A549 (cell line): ENCODE data around the gene MAPK9. TPM values are rescaled to one million over a fixed set of nuclear protein-coding genes. Genes with fewer than 3 reads are reported as not detected.

ENCODE experiments used
- ATAC-seq, 2 experiments: fragments of 200-7000 bp in 1 of 2; fragments of >200 bp in 1 of 2; cut with Nextera tagmentation in 1 of 2; cut with Tn5 transposase in 1 of 2; 3 replicates each; pipeline versions ENCODE4 v1.8.0 to v1.9.1; 2018 to 2020; ENCODE audit warnings: mild to moderate bottlenecking in 1 of 2, moderate library complexity in 1 of 2
- CTCF ChIA-PET: fragments of 300-600 bp; sonication (Branson Sonifier 250); formaldehyde crosslinking; extraction: SDS; loops from one replicate; lab custom pipeline; 2021; ENCODE audit warnings: antibody characterized with exemption, inconsistent platforms; lab: Yijun Ruan, JAX
- POLR2A ChIA-PET: fragments of 350-600 bp; formaldehyde crosslinking; extraction: SDS; loops from one replicate; lab custom pipeline; 2021; ENCODE audit warnings: antibody characterized with exemption, inconsistent platforms; lab: Yijun Ruan, JAX
- DNase-seq, 2 experiments: peaks; one replicate each; pipeline versions ENCODE4 v3.0.0 to v3.0.0-alpha.2; 2011 to 2016; ENCODE audit warnings: low read depth in 1 of 2, low spot score in 1 of 2
- FAIRE-seq: peaks from 2 replicates; lab custom pipeline; 2011; peaks lifted over from hg19 to GRCh38; lab: Jason Lieb, UNC
- H3K27ac ChIP-seq, 2 experiments: fragments of >200 bp; sonication (Bioruptor Twin); formaldehyde crosslinking; 3 replicates each; pipeline ENCODE4 v1.5.1; 2016 to 2017
- H3K4me1 ChIP-seq: fragments of >200 bp; sonication (Bioruptor Twin); formaldehyde crosslinking; 3 replicates; pipeline ENCODE4 v1.6.1; 2016
- H3K4me2 ChIP-seq: fragments of >200 bp; sonication (Bioruptor Twin); formaldehyde crosslinking; 3 replicates; pipeline ENCODE4 v1.6.1; 2016
- H3K4me3 ChIP-seq: fragments of >200 bp; sonication (Bioruptor Twin); formaldehyde crosslinking; 3 replicates; pipeline ENCODE4 v1.5.1; 2016
- H3K9me3 ChIP-seq: fragments of >200 bp; sonication (Bioruptor Twin); formaldehyde crosslinking; 3 replicates; pipeline ENCODE4 v1.6.1; 2016
- CBX2 ChIP-seq: fragments of 200-600 bp; sonication (generic); IDR thresholded peaks from 2 replicates; pipeline ENCODE4 v1.6.1; 2016; ENCODE audit warnings: low read depth, mild to moderate bottlenecking, borderline replicate concordance
- CBX8 ChIP-seq: fragments of 200-600 bp; sonication (generic); IDR thresholded peaks from 2 replicates; pipeline ENCODE4 v1.6.1; 2016
- CEBPB ChIP-seq, 2 experiments: fragments of >200 bp in 1 of 2; sonication (Bioruptor Twin) in 1 of 2; formaldehyde crosslinking in 1 of 2; IDR thresholded peaks; 2 replicates each; pipeline ENCODE4 v1.6.1; 2012 to 2016
- EHMT2 ChIP-seq: fragments of 200-600 bp; sonication (generic); IDR thresholded peaks from 2 replicates; pipeline ENCODE4 v1.6.1; 2016; ENCODE audit warnings: antibody characterized with exemption, low read depth, mild to moderate bottlenecking, moderate library complexity
- EP300 ChIP-seq, 2 experiments: fragments of >200 bp; sonication (Bioruptor Twin); formaldehyde crosslinking; IDR thresholded peaks; 2 replicates in 1 of 2; 3 replicates in 1 of 2; pipeline ENCODE4 v1.6.1; 2016 to 2017
- FOSL2 ChIP-seq, 2 experiments: fragments of 450-650 bp in 1 of 2; fragments of >200 bp in 1 of 2; sonication (Bioruptor Twin) in 1 of 2; formaldehyde crosslinking; IDR thresholded peaks; 2 replicates each; pipeline versions ENCODE4 v1.5.0 to v1.6.1; 2016 to 2020; ENCODE audit warnings: mild to moderate bottlenecking in 1 of 2, moderate library complexity in 1 of 2
- FOXS1 ChIP-seq: fragments of 250-450 bp; sonication (Bioruptor Pico); IDR thresholded peaks from 2 replicates; pipeline ENCODE4 v1.5.0; 2020; ENCODE audit warnings: mild to moderate bottlenecking, moderate library complexity
- GATA3 ChIP-seq: IDR thresholded peaks from 2 replicates; pipeline ENCODE4 v1.6.1; 2012; ENCODE audit warnings: borderline replicate concordance
- HOXB13 ChIP-seq: fragments of 250-450 bp; sonication (Bioruptor Pico); IDR thresholded peaks from 2 replicates; pipeline ENCODE4 v1.5.0; 2020; ENCODE audit warnings: low read depth, mild to moderate bottlenecking, moderate library complexity
- JUN ChIP-seq, 2 experiments: fragments of >200 bp; sonication (Bioruptor Twin); formaldehyde crosslinking; IDR thresholded peaks; 2 replicates in 1 of 2; 3 replicates in 1 of 2; pipeline ENCODE4 v1.6.1; 2016 to 2017
- JUNB ChIP-seq: fragments of >200 bp; sonication (Bioruptor Twin); formaldehyde crosslinking; IDR thresholded peaks from 2 replicates; pipeline ENCODE4 v1.6.1; 2016
- KDM1A ChIP-seq: fragments of 200-600 bp; sonication (generic); IDR thresholded peaks from 2 replicates; pipeline ENCODE4 v1.6.1; 2016; ENCODE audit warnings: low read depth, mild to moderate bottlenecking
- MAFK ChIP-seq: fragments of 450-650 bp; IDR thresholded peaks from 2 replicates; pipeline ENCODE4 v1.6.1; 2014; ENCODE audit not compliant: partially characterized antibody
- MAZ ChIP-seq: fragments of 150-350 bp; IDR thresholded peaks from 2 replicates; pipeline ENCODE4 v1.6.1; 2014; ENCODE audit warnings: antibody characterized with exemption, low read depth, low read length, borderline replicate concordance
- MYC ChIP-seq: IDR thresholded peaks from 2 replicates; pipeline ENCODE4 v1.6.1; 2012; ENCODE audit warnings: mild to moderate bottlenecking, inconsistent platforms, low read length, improper control_type of control experiment, borderline replicate concordance
- POLR2A ChIP-seq: IDR thresholded peaks from 2 replicates; pipeline ENCODE4 v1.6.1; 2012; ENCODE audit warnings: mild to moderate bottlenecking, low read length
- POLR2AphosphoS2 ChIP-seq: conservative IDR thresholded peaks from 2 replicates; pipeline ENCODE4 v1.6.1; 2012; ENCODE audit warnings: low read length, improper control_type of control experiment, inconsistent platforms
- RARB ChIP-seq: fragments of 250-450 bp; sonication (Bioruptor Pico); IDR thresholded peaks from 2 replicates; pipeline ENCODE4 v1.8.0; 2021; ENCODE audit warnings: mild to moderate bottlenecking, moderate library complexity
- REST ChIP-seq: fragments of 200-600 bp; sonication (generic); IDR thresholded peaks from 2 replicates; pipeline ENCODE4 v1.6.1; 2016; ENCODE audit warnings: antibody characterized with exemption, mild to moderate bottlenecking, moderate library complexity
- RFX5 ChIP-seq: fragments of 450-650 bp; IDR thresholded peaks from 2 replicates; pipeline ENCODE4 v1.7.1; 2014; ENCODE audit warnings: antibody characterized with exemption, mild to moderate bottlenecking, moderate library complexity
- SMC3 ChIP-seq: fragments of >200 bp; sonication (Bioruptor Twin); formaldehyde crosslinking; IDR thresholded peaks from 3 replicates; pipeline ENCODE4 v1.6.1; 2018; ENCODE audit warnings: inconsistent platforms
- SREBF2 ChIP-seq: fragments of 450-650 bp; IDR thresholded peaks from 2 replicates; pipeline ENCODE4 v1.6.1; 2014; ENCODE audit warnings: mild to moderate bottlenecking, moderate library complexity
- TFCP2L1 ChIP-seq: fragments of 250-450 bp; sonication (Bioruptor Pico); IDR thresholded peaks from 2 replicates; pipeline ENCODE4 v1.5.0; 2021; ENCODE audit warnings: mild to moderate bottlenecking
- ZSCAN20 ChIP-seq: fragments of 250-450 bp; sonication (Bioruptor Pico); IDR thresholded peaks from 2 replicates; pipeline ENCODE4 v1.8.0; 2022; ENCODE audit warnings: mild to moderate bottlenecking, moderate library complexity
- WGBS: methylation state at CpG from one replicate; pipeline ENCODE4 v1.1.6; 2017; ENCODE audit errors: missing lambda C conversion rate; 5-methylcytosine and 5-hydroxymethylcytosine counted together
- polyA plus RNA-seq, 4 experiments: library from polyadenylated mRNA; depleted of rRNA in 3 of 4; stranded (reverse); fragments of >200 nt; fragmentation: RNase III in 1 of 4; extraction: RNeasy Plus Mini Kit Qiagen cat#74134 plus additional on column Dnase treatment in 1 of 4; gene quantifications; 2 replicates in 3 of 4; 3 replicates in 1 of 4; pipeline ENCODE4 v1.2.3, GENCODE V29; 2011 to 2017
- TF ChIP-seq, protein P1 (sequence below): IDR thresholded peaks from 2 replicates; pipeline ENCODE4 v1.6.1; 2012
- TF ChIP-seq, protein P2 (sequence below): fragments of 150-350 bp; IDR thresholded peaks from 2 replicates; pipeline ENCODE4 v1.6.1; 2014; ENCODE audit warnings: low read depth, mild to moderate bottlenecking, low read length
- TF ChIP-seq, protein P3 (sequence below): fragments of >200 bp; sonication (Bioruptor Twin); formaldehyde crosslinking; IDR thresholded peaks from 3 replicates; pipeline ENCODE4 v1.5.1; 2016

Gene MAPK9
- polyA plus RNA-seq, 2 of the 4 experiments (the other 2 are of a cell fraction), result 36.6 to 66.9 TPM

DNA sequence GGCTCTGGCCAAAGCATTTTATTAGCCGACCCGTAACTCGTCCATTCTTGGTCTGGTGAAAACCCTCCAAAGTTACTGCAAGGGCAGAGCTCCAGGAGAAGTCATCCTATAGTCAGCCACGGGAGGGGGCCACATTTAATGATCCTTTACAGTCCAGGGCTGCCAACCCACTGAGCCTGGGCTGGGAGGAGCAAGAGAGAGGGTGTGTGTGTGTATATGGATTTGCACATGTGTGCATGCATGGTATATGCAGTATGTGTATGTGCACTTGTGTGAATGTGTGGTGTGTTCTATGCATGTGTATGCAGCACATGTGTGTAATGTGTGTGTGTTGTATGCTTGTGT is 78.7 kb downstream of the MAPK9 start:
- Histone ChIP-seq H3K4me3 (no peak overlapping the region), H3K4me2 (no peak overlapping the region), H3K4me1 (0 out of 3 replicates have a peak, but pooled peaks cover 3% of the 10 kb centered on the region), H3K27ac (no peak overlapping the region), H3K9me3 (peaks cover 15% of the 10 kb centered on the region; the same call in 2 of the 3 replicates)
- WGBS, result 19% methylated on average over 4 of the region's 4 CpGs
- FAIRE-seq (no peak), DNase-seq (no peak), ATAC-seq (no peak)
- ChIA-PET CTCF (no interaction called here), POLR2A (no interaction called here)
- TF ChIP-seq KDM1A, result no peak
- TF ChIP-seq, protein P1, sequence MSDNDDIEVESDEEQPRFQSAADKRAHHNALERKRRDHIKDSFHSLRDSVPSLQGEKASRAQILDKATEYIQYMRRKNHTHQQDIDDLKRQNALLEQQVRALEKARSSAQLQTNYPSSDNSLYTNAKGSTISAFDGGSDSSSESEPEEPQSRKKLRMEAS, result no peak
- no peak for TF ChIP-seq JUNB
- TF ChIP-seq, protein P2, sequence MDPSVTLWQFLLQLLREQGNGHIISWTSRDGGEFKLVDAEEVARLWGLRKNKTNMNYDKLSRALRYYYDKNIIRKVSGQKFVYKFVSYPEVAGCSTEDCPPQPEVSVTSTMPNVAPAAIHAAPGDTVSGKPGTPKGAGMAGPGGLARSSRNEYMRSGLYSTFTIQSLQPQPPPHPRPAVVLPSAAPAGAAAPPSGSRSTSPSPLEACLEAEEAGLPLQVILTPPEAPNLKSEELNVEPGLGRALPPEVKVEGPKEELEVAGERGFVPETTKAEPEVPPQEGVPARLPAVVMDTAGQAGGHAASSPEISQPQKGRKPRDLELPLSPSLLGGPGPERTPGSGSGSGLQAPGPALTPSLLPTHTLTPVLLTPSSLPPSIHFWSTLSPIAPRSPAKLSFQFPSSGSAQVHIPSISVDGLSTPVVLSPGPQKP, result no peak
- no peak for TF ChIP-seq MYC
- TF ChIP-seq FOXS1, result no peak
- TF ChIP-seq EHMT2, result no peak
- no peak for TF ChIP-seq CBX8
- no peak for TF ChIP-seq JUN (IDR thresholded peaks at IDR 0.05)
- TF ChIP-seq, protein P3, sequence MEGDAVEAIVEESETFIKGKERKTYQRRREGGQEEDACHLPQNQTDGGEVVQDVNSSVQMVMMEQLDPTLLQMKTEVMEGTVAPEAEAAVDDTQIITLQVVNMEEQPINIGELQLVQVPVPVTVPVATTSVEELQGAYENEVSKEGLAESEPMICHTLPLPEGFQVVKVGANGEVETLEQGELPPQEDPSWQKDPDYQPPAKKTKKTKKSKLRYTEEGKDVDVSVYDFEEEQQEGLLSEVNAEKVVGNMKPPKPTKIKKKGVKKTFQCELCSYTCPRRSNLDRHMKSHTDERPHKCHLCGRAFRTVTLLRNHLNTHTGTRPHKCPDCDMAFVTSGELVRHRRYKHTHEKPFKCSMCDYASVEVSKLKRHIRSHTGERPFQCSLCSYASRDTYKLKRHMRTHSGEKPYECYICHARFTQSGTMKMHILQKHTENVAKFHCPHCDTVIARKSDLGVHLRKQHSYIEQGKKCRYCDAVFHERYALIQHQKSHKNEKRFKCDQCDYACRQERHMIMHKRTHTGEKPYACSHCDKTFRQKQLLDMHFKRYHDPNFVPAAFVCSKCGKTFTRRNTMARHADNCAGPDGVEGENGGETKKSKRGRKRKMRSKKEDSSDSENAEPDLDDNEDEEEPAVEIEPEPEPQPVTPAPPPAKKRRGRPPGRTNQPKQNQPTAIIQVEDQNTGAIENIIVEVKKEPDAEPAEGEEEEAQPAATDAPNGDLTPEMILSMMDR, result no peak
- TF ChIP-seq POLR2A, result no peak
- no peak for TF ChIP-seq SMC3
- TF ChIP-seq CEBPB (IDR thresholded peaks at IDR 0.05), result no peak
- TF ChIP-seq MAFK, result no peak
- TF ChIP-seq POLR2AphosphoS2, result no peak
- TF ChIP-seq GATA3, result no peak
- TF ChIP-seq RARB, result no peak
- TF ChIP-seq CBX2, result no peak

GRCh38 chr5:180212363-180213255 is 79.3 kb downstream of the MAPK9 start:
- 33% methylated on average over 13 of the region's 19 CpGs for WGBS
- ATAC-seq, result no peak
- peaks cover 9% of the 10 kb centered on the region; the same call in 1 of the 3 replicates for H3K9me3 ChIP-seq
- H3K27ac ChIP-seq, result no peak overlapping the region
- H3K4me3 ChIP-seq, result no peak overlapping the region
- ChIA-PET POLR2A (no interaction called here), CTCF (no interaction called here)
- DNase-seq, result no peak
- H3K4me2 ChIP-seq, result no peak overlapping the region
- 0 out of 3 replicates have a peak, but pooled peaks cover 3% of the 10 kb centered on the region for H3K4me1 ChIP-seq
- no peak for TF ChIP-seq MAZ
- no peak for FAIRE-seq

GRCh38 chr5:180211761-180212035 is 80.2 kb downstream of the MAPK9 start:
- Histone ChIP-seq H3K9me3 (no peaks in the 10 kb centered on the region; the same call in 2 of the 3 replicates), H3K4me1 (0 out of 3 replicates have a peak, but pooled peaks cover 3% of the 10 kb centered on the region), H3K27ac (no peak overlapping the region), H3K4me2 (no peak overlapping the region), H3K4me3 (no peak overlapping the region)
- WGBS, result 0% methylated on average over 1 of the region's 4 CpGs
- FAIRE-seq (no peak), DNase-seq (no peak), ATAC-seq (no peak)
- ChIA-PET POLR2A (no interaction called here), CTCF (interaction anchor here (1.0 to 5.5 kb wide), 4 partner anchors 32 to 117 kb away, joined by 3 to 32 read pairs (median 4); no protein-coding TSS in a partner anchor)
- TF ChIP-seq MYC (no peak), HOXB13 (no peak), TFCP2L1 (CRISPR knock-in tag) (no peak), FOSL2 (IDR thresholded peaks at IDR 0.05) (no peak), FOSL2 (CRISPR knock-in tag; IDR thresholded peaks at IDR 0.05) (no peak), REST (no peak), RFX5 (no peak), CEBPB (IDR thresholded peaks at IDR 0.05) (no peak), SREBF2 (no peak), ZSCAN20 (CRISPR knock-in tag) (no peak), MAFK (no peak), EP300 (IDR thresholded peaks at IDR 0.05) (no peak)
